Hepatocyte (in vitro differentiated cells): Measurements from ENCODE around the gene RASAL2. TPM values are rescaled to one million over a fixed set of nuclear protein-coding genes. Genes with fewer than 3 reads are reported as not detected.

ENCODE experiments used
- DNase-seq: peaks from one replicate; pipeline ENCODE4 v3.0.0-alpha.2; 2016; ENCODE audit warnings: low spot score
- H2AFZ ChIP-seq: fragments of 200-600 bp; sonication (generic); 2 replicates; pipeline ENCODE4 v1.6.0; 2016; ENCODE audit warnings: antibody characterized with exemption, mild to moderate bottlenecking
- H3K27ac ChIP-seq: fragments of 200-600 bp; sonication (generic); 2 replicates; pipeline ENCODE4 v1.5.1; 2016; ENCODE audit warnings: mild to moderate bottlenecking
- H3K27me3 ChIP-seq: fragments of 200-600 bp; sonication (generic); 2 replicates; pipeline ENCODE4 v1.6.1; 2016
- H3K36me3 ChIP-seq: fragments of 200-600 bp; sonication (generic); replicated peaks from 2 replicates; pipeline ENCODE4 v1.5.1; 2016; ENCODE audit warnings: low read depth; ENCODE audit not compliant: insufficient read depth
- H3K4me1 ChIP-seq: fragments of 200-600 bp; sonication (generic); 2 replicates; pipeline ENCODE4 v1.5.1; 2016; ENCODE audit warnings: mild to moderate bottlenecking, moderate library complexity; ENCODE audit not compliant: insufficient read depth
- H3K4me2 ChIP-seq: fragments of 200-600 bp; sonication (generic); 2 replicates; pipeline ENCODE4 v1.6.0; 2016
- H3K4me3 ChIP-seq: fragments of 200-600 bp; sonication (generic); 2 replicates; pipeline ENCODE4 v1.5.1; 2016; ENCODE audit warnings: mild to moderate bottlenecking
- H3K79me2 ChIP-seq: fragments of 200-600 bp; sonication (generic); 2 replicates; pipeline ENCODE4 v1.6.0; 2017; ENCODE audit warnings: mild to moderate bottlenecking
- H3K9me2 ChIP-seq: fragments of 200-600 bp; sonication (generic); replicated peaks from 2 replicates; pipeline ENCODE4 v1.6.0; 2017; ENCODE audit warnings: mild to moderate bottlenecking; ENCODE audit not compliant: insufficient read depth
- H3K9me3 ChIP-seq: fragments of 200-600 bp; sonication (generic); 2 replicates; pipeline ENCODE4 v1.5.1; 2016; ENCODE audit warnings: low read depth, mild to moderate bottlenecking
- H4K20me1 ChIP-seq: fragments of 200-600 bp; sonication (generic); 2 replicates; pipeline ENCODE4 v1.6.0; 2016; ENCODE audit warnings: mild to moderate bottlenecking; ENCODE audit not compliant: insufficient read depth, poor library complexity, severe bottlenecking
- EZH2 ChIP-seq: fragments of 200-600 bp; sonication (generic); IDR thresholded peaks from 2 replicates; pipeline ENCODE4 v1.6.1; 2016; ENCODE audit warnings: antibody characterized with exemption, mild to moderate bottlenecking, borderline replicate concordance
- EZH2phosphoT487 ChIP-seq: fragments of 200-600 bp; sonication (generic); IDR thresholded peaks from one replicate; pipeline ENCODE4 v1.6.1; 2018; ENCODE audit warnings: antibody characterized with exemption, mild to moderate bottlenecking, low read depth, moderate library complexity; ENCODE audit not compliant: unreplicated experiment, severe bottlenecking
- WGBS: methylation state at CpG from one replicate; pipeline ENCODE4 v1.1.6; 2016; ENCODE audit warnings: low lambda C conversion rate; ENCODE audit errors: missing lambda C conversion rate; 5-methylcytosine and 5-hydroxymethylcytosine counted together
- polyA plus RNA-seq: library from polyadenylated mRNA; unstranded; fragments of >200 nt; fragmentation: Nextera tagmentation; extraction: Ambion mirVana; gene quantifications from 2 replicates; pipeline ENCODE4 v1.2.1, GENCODE V29; 2016
- total RNA-seq: library from RNA; depleted of rRNA; stranded (reverse); fragments of >200 nt; gene quantifications from 2 replicates; pipeline ENCODE4 v1.2.3, GENCODE V29; 2014
- TF ChIP-seq, protein P1 (sequence below): fragments of 200-600 bp; sonication (generic); IDR thresholded peaks from 2 replicates; pipeline ENCODE4 v1.5.1; 2016; ENCODE audit warnings: antibody characterized with exemption, mild to moderate bottlenecking; ENCODE audit not compliant: poor library complexity

The RASAL2 gene
- total and polyA plus RNA-seq, 2 experiments from 2014 or later: 8.7 to 24.0 TPM

DNA sequence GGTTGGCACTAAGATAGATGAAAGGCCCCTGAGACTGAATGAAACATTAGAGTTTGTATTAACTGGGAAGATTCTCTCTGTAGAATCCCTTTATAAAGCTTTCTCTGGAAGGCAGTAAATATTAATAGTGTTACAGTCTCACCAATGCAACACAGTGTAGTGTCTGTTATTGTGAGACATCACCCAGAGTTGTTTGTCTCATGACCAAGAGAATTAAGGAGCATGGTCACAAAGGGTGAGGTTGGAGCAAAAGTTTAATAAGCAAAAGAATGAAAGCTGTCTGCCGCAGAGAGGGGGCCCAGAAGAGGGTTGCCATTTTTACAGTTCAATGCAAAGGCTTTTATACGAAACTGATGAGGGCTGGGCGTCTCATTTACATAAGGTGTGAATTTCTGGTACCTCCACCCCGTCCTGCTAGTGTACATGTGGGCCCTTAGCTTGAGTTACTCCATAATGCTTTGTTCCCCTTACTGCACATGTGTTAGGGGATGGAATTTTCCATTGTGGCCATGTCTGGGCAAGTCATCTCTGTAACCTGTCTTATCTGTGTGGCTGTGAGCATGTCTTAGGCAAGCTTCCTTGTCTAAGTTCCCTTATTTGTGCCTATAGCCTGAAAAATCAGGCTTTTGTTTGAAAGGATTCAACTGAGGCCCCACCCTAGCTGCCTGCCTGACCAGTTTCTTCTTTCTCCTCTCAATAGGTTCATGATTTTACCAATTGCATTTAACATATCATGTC, 184.1 kb downstream of the RASAL2 start:
- Histone ChIP-seq H3K9me3 (no peaks in the 10 kb centered on the region), H3K79me2 (peaks cover 40% of the 10 kb centered on the region), H3K36me3 (no peaks in the 10 kb centered on the region), H3K27me3 (no peaks in the 10 kb centered on the region), H3K4me2 (no peak overlapping the region), H3K9me2 (no peaks in the 10 kb centered on the region), H2AFZ (no peak overlapping the region), H3K4me3 (no peak overlapping the region), H3K27ac (peak overlapping the region; percentile 51), H4K20me1 (no peaks in the 10 kb centered on the region), H3K4me1 (peaks cover 17% of the 10 kb centered on the region)
- WGBS: 75% methylated on average over 4 of the region's 4 CpGs
- TF ChIP-seq EZH2phosphoT487 (no peak), EZH2 (no peak)
- TF ChIP-seq, protein P1, sequence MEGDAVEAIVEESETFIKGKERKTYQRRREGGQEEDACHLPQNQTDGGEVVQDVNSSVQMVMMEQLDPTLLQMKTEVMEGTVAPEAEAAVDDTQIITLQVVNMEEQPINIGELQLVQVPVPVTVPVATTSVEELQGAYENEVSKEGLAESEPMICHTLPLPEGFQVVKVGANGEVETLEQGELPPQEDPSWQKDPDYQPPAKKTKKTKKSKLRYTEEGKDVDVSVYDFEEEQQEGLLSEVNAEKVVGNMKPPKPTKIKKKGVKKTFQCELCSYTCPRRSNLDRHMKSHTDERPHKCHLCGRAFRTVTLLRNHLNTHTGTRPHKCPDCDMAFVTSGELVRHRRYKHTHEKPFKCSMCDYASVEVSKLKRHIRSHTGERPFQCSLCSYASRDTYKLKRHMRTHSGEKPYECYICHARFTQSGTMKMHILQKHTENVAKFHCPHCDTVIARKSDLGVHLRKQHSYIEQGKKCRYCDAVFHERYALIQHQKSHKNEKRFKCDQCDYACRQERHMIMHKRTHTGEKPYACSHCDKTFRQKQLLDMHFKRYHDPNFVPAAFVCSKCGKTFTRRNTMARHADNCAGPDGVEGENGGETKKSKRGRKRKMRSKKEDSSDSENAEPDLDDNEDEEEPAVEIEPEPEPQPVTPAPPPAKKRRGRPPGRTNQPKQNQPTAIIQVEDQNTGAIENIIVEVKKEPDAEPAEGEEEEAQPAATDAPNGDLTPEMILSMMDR: no peak
- DNase-seq: peak; percentile 16

DNA sequence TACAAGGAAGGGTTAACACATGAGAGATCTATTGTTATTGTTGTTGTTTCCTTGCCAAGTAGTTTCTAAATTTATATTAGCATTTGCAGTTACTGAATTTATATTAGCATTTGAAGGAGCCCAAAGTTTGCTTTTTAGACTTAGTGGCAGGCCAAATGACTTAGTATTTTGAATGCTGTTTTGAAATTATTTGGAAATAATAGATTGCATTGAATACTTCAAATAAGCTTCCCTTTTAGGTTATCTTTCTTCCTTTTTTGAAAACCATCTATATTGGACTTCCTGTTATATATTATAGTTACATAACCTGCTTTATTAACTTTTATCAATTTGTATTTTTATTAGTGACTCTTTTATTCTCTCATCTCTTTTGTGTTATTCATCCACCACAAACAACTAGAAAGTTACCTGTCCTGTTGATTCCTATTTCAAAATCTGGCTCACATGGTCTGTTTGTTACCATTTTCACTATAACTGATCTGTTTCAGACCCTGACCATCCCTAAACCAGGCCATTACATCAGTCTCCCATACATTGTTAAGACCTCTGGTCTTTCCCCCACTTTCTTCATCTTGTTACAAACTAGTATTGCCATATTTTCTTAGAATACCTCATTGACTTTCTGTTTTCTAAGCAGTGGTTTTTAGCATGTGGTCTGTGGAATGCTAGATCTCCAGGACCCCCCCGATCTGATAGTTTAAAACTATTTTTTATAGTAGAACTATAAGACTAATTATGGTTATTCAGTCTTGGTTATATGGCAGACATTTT, 185.2 kb downstream of the RASAL2 start:
- WGBS: 100% methylated on average over 1 of the region's 1 CpG

DNA sequence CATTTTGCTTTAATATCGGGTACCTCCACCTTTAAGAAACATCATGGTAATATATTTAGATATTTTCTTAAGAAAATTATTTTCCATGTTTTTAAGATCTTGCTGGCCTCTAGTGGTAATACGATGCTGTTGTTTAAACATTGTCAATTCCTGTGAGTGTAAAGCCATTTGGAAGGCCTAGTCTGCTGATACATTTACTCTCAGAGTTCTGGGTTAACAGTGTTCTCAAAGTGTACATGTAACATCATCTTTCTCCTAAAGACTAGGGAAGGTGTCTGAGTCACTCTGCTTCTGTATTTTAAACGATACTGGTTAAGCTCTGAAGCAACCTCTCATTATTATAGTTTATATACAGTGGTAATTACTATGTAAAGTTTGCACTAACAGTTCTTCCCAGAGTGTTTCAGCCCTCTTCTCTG, 189.1 kb downstream of the RASAL2 start:
- Histone ChIP-seq H3K4me3 (no peak overlapping the region), H3K27me3 (no peaks in the 10 kb centered on the region), H4K20me1 (no peaks in the 10 kb centered on the region), H3K36me3 (no peaks in the 10 kb centered on the region), H3K4me1 (peaks cover 5% of the 10 kb centered on the region), H3K4me2 (no peak overlapping the region), H3K9me3 (no peaks in the 10 kb centered on the region), H2AFZ (no peak overlapping the region), H3K79me2 (peaks cover 32% of the 10 kb centered on the region), H3K9me2 (no peaks in the 10 kb centered on the region), H3K27ac (no peak overlapping the region)
- WGBS: 36% methylated on average over 3 of the region's 3 CpGs
- peak; percentile 44 for DNase-seq
- TF ChIP-seq EZH2phosphoT487 (no peak), EZH2 (no peak)
- TF ChIP-seq, protein P1: peak; percentile 66

More for the DNA sequence above, 185.2 kb downstream of the RASAL2 start:
- H3K4me3 ChIP-seq: no peak overlapping the region
- no peaks in the 10 kb centered on the region for H3K27me3 ChIP-seq
- no peaks in the 10 kb centered on the region for H3K9me3 ChIP-seq
- peak overlapping the region; percentile 51 for H3K27ac ChIP-seq
- no peaks in the 10 kb centered on the region for H4K20me1 ChIP-seq
- H2AFZ ChIP-seq: no peak overlapping the region
- H3K79me2 ChIP-seq: peaks cover 32% of the 10 kb centered on the region
- H3K9me2 ChIP-seq: no peaks in the 10 kb centered on the region
- H3K4me2 ChIP-seq: no peak overlapping the region
- no peak for DNase-seq
- TF ChIP-seq EZH2phosphoT487 (no peak), EZH2 (no peak)
- TF ChIP-seq, protein P1: no peak
- peaks cover 17% of the 10 kb centered on the region for H3K4me1 ChIP-seq
- H3K36me3 ChIP-seq: no peaks in the 10 kb centered on the region
